G401.6 (cell line): Measurements from ENCODE around the gene NLGN2.

Experiments used
- FAIRE-seq: peaks from 2 replicates; lab custom pipeline; 2012; peaks lifted over from hg19 to GRCh38; lab: Jason Lieb, UNC

NLGN2 gene

DNA sequence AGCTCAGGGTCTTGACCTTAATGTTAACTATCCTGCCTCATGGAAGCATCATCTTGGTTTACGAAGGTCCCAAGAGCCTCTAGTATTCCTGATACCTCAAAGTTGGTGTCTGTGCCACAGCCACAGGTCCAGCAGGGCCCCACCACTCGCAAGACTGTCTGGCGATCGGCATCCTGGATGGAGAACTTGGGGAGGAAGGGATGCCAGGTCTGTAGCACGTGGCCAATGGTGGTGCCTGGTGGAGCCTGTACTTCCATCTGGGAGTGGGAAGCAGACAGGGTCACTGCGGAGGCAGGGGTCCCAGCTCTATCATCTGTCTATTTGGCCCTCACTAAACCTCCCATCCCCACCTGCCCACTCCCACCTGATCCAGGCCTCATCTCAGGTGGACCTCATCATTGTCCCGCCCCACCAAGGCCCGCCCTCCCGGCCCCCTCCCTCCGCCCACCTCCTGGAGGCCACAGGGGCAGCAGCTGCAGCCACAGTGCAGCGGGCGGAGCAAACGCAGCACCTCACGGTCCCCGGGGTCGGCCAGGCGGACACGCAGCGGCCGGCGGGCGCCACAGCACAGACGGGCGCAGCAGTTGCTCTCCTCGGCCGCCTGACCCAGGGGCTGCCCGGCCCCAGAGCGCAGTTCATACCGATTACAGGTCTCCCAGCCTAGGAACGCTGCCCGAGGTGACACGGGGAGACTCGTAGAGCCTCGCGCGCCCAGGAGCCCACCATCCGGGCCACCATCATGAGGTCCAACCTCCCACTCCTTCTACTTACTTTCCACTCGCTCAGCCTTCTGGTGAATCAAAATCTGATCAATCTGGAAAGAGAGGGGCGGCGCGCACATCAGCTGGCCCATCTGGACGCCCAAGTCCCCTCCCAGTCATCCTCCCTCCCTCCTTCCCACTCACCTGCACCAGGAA is 14.7 kb upstream of the NLGN2 start:
- FAIRE-seq, result no peak

DNA sequence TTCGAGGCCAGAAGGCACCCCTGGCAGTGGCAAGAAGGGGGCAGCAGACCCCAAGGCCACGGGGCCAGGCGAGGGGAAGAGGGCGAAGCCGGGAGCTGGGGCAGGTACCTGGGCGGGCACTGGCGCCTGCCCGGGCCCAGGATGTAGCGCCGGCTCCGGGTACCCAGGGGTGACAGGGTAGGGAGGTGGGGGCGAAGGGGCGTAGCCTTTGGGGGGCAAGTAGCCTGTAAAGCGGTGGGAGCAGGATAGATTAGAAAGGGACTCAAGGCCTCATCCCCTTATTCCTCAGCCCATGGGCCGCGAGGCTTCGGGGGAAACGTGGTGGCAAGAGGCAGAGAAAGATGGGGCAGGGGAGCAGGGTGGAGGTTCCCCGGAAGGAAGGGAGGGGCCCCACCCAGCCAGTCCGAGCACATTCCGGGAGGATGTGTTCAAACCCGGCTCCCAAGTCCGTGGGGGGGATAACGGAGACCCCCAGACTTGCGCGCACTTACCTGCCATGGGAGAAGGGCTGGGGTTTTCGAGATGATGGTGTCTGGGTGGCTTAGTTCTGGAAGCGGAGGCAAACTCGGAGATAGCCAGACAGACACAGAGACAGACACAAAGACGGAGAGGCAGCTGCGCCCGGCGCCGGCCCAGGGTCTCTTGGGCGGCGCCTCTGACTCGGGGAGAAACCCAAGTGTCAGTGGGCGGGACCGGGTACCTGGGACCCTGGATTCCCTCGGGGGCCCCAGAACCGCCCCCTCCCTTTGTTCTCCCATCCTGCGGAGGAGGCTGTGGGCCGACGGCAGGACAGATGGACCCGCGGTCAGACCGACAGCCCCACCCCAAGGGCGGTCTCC is 13.8 kb upstream of the NLGN2 start:
- FAIRE-seq, result no peak

DNA sequence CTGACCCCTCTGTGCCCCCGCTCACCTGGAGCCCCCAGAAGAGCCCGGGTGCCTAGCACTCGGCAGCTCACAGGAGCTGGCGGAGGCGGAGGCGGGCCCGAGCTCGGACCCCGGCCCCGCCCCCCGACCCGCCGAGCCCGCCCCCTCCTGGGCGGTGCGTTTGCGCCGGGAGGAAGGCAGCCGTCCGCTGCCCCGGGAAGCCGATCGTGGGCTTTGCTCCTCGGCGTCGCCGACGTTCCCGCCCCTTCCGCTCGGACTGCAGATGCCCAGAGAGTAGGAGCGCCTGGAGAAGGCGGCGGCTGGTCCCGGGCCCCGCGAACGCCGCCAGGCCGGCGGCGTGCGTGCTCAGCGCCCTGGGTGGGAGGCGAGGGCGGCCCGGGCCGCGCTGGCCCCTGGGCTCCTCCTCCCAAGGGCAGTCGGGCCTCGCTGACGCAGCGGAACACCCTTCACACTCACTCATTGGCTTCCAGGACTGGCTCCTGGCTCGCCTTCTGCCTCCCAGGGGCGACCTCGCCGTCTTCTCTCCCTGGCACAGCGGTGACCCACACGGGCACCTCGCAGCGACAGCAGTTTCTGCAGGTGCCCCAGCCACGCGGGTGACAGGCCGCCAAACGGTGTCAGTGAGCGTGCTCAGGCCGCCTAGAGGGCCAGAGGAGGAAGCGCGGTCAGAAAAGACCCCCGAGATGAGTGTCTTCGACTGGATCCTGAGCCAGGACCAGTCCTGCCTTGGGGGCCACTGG is 13.0 kb upstream of the NLGN2 start, which contains the start of gene PLSCR3:
Gene PLSCR3 (minus strand): TSS at position 74 of the 740 bp plus-strand sequence. CDS start 415 bp downstream, outside the sequence.
- no peak for FAIRE-seq

DNA sequence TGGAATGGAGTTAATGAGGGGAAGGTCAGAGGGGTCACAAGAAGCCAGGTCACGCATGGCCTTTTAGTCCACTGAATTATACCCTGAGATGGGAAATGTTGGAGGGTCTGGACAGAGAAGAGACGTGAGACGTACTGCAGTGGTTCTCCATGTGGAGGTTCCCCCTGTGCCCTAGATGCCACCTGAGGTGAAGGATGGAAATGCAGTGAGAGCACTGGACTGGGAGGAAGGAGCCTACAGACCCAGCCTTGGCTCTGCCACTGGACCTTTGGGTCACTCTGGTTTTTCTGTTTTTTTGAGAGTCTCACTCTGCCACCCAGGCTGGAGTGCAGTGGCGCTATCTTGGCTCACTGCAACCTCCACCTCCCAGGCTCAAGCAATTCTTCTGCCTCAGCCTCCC is 11.5 kb upstream of the NLGN2 start:
- no peak for FAIRE-seq

DNA sequence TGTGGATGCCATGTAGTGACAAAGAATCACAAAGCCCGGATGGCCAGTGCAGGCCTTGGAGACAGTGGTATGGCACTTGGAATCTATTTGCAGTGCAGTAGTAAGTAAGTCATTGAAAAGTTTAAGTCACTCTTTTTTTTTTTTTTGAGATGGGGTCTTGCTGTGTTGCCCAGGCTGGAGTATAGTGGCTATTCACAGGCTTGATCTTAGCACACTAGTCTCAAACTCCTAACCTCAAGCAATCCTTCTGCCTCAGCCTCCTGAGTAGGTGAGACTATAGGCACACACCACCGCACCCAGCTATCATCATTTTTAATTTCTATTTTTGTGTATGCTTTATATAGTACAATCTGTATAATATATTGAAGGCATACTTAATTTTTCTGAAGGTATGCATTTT is 9.0 kb upstream of the NLGN2 start:
- no peak for FAIRE-seq

DNA sequence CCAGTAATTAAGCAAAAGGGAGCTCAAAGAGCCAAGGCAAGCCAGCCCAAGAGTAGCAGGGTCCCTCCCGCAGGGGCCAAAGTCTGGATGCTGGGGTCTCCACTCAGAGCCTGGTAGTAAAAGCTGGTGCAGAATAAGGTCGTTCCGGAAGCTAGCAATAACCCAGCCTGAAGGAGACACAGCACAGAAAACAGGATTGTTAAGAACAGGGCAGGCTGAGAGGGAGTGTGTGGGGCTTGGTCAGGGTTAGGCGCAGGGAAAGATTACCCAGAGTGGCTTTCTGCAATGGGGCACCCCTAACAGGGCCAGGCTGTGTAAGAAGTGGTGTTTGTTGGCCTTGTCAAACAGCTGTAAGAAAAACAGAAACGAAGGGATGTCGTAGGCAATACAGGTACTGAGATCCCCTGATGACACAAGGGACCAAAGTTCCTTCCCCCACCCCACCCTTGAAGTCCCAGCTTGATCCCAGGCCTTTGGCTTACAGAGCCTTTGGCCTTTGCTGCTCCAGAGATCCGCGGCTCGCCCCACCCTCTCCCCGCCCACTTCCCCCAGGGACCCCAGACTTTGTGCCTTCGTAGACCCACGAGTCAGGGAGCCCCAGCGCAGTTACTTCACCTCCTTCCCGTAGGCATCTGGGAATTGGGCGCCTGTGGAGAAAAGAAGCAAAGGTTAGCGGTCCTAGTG is 4.5 kb upstream of the NLGN2 start:
- no peak for FAIRE-seq

DNA sequence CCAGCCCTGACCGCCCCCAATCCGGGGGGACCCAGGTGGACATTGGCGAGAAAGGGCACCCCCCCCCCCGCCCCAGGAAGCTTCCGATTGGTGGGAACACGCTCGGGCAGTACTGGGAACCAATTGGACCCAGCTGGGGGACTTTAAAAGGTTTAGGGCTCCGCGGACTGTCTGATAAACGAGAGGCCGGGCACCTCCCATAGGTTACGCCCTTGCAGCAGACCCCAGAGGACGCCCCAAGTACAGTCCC is 4.0 kb upstream of the NLGN2 start:
- no peak for FAIRE-seq

DNA sequence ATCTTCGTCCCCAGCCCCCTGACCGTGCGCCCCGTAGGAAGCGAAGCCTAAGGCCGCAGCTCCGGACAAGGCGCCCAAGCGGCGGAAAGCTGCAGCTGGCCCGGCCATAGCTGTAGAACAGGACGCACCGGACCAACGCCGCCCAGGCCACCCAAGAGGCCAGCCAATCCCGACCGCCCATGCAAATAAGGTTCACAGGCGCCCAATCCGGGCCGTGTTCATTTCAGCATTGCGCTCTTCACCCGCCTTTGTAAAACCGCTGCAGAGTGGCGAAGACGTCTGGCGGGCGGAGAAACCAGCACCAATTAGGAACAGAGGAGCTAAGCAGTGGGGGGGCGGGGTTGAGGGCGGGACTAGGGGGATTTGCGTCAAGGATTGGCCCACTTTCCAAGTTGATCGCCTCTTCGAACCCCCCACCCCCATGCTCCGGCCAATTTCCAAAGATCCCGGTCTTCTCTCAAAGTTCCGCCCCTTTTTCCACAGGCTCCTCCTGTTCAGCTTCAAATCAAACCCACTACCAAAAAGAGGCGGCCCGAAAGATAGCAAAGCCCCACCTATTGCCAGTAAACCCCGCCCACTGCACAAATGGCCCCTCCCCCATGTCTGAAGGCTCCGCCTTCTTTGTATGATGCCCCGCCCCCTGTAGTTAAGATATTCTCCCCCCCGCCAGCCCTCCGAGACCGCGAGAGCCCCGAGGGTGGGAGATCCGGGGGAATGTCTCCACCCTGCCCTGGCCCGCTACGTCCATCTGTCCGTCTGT is 3.5 kb upstream of the NLGN2 start, which contains the start of gene TMEM256:
Gene TMEM256 (minus strand): TSS at position 121 of the 760 bp plus-strand sequence. CDS start 13 bp downstream, at position 108.
- peak; percentile 99 for FAIRE-seq

DNA sequence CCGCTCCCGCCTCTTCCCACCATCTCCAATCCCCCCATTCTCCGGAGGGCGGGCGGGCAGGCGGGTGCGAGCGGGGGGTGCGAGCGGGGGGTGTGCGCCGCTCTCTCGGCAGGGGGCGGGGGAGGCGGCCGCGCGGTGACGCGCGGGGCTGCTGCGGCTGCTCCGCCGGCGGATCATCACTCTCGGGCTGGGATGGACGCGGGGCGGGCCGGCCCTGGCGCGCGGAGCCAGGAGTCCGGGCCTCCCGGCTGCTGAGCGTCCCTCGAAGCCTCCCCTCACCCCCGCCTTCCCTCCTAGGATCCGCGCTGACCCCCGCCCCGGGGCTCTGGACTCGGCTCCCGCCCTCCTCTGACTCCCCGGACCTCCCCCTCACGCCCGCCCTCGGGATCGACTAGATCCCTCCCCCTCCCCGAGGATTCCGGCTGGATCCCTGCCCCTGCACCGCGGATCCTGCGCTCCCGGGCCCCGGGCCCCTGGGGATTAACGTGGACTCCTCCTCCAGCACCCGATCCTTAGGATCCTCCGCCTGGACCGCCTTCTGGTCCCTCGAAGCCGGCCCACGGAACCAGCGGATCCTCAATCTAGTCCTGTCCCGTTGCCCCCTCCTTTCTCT is 2.8 kb upstream of the NLGN2 start:
- no peak for FAIRE-seq

DNA sequence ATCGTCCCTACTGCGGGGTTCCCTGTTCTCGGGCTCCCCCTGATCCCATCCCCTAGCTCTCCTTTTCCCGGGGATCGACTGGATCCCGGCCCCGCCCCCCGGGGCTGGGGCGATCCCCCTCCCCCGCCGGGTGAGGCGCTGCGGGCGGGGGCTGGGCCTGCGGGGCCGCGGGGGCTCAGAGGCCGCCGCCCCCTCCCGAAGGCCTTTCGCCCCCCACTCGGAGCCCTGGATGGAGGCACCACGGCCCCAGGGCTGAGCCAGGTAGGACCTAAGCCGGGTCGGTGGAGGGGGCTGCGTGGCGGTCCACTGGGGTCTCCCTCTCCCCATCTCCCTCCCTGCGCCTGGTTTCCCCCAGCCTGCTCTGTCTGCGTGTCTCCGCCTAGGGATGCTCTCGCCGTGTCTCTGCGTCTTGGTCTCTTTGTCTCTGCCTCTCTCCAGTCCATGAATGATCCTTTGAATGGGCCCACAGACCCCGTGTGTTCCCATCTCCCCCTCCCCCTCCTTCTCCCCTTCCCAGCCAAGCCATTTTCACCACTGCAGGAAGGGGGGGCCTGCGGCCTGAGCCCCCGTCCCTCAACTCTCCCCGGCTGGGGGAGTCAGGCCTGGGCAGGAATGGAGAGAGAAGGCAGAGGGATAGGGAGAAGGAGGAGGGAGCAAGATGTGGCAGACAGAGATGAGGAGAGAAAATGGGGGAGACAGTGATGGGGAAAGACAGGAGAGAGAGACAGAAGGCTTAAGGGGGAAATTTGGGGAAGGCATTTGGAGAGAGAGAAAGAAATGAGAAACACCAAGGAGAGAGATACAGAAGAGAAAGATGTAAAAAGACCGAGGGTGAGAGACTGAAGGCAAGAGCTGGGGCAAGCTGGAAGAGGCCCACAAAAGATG is 2.1 kb upstream of the NLGN2 start:
- no peak for FAIRE-seq

DNA sequence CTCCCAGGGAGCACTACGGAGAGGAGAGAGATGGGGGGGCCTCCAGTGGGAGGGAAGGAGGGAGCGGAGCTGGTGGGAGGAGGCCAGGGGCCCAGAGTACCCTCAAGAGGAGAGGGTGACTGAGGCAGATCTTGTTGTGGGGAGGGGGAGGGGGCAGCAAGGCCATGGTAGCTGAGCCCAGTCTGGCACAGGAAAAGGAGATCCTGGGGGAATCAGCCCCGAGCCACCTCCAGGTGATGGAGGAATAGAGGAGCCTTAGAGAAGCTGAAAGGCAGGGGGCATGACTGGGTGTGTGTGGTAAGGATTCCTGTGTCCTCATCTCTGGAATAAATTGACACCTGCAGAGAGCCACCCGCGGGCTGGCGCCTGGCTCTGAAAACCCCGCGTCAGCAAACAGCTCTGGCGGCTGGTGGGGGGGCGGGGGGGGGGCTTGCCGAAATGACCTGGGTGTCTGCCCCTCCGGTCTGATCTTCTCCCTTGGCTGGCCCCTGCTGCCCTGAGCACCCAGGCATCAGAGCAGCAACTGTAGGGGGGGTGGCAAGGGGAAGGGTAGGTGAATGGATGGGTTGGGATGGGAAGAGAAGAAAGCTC is 1.3 kb upstream of the NLGN2 start:
- FAIRE-seq, result no peak

DNA sequence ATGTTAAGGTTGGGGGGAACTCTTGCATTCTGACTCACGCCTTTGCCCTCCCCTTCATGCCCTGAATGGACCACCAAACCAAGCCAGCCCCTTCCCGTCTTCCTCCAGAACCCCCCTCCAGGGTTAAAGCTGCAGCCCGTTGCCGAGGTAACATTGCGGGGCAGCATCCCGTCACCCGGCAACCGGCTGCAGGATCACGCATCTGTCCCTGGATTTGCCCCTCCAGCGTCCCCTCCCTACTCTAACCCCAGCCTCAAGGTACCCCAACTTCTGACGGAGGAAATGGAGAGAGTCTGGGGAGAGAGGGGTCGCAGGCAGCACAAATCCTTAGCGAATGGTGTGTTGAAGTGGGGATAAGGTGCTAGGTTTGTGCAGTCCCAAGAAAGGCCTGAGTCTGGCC is 563 bp upstream of the NLGN2 start:
- no peak for FAIRE-seq

DNA sequence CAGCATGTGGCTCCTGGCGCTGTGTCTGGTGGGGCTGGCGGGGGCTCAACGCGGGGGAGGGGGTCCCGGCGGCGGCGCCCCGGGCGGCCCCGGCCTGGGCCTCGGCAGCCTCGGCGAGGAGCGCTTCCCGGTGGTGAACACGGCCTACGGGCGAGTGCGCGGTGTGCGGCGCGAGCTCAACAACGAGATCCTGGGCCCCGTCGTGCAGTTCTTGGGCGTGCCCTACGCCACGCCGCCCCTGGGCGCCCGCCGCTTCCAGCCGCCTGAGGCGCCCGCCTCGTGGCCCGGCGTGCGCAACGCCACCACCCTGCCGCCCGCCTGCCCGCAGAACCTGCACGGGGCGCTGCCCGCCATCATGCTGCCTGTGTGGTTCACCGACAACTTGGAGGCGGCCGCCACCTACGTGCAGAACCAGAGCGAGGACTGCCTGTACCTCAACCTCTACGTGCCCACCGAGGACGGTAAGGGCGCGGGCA is 645 bp downstream of the NLGN2 start:
- no peak for FAIRE-seq

DNA sequence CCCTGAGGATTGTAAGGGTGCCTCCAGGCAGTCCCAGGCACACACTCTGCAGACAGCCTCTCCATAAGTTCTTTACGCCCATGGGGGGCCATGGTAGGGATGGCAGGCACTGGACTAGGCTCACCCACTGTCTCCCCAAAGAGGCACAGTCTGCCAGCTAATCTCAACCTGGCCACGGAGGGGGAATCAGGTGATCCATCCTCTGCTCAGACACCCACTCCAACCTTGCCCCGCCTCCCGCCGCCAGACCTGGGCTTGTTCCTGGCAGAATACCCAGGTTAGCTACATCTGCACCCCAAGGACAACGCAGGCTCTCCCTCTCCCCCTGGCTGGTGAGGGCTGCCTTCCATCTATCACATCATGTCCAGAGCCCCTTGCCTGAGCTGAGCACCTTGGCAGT is 1.2 kb downstream of the NLGN2 start:
- no peak for FAIRE-seq

DNA sequence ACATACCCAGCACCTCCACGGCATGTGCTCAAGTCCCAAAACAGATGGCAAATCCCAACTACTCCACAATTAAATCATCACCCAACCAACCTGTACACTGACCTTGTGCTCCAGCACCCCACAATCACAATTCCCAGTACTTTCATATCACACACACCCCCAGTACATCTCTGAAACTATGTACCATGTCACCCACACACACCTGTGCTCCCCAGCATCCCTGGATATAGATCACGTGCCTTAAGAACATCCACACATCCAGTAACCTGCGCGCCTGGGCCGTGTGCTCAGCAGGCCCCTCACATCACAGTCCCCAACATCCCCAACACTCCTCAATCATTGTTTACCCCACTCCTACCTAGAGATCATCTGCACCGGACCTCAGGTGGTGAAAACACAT is 2.1 kb downstream of the NLGN2 start:
- no peak for FAIRE-seq

DNA sequence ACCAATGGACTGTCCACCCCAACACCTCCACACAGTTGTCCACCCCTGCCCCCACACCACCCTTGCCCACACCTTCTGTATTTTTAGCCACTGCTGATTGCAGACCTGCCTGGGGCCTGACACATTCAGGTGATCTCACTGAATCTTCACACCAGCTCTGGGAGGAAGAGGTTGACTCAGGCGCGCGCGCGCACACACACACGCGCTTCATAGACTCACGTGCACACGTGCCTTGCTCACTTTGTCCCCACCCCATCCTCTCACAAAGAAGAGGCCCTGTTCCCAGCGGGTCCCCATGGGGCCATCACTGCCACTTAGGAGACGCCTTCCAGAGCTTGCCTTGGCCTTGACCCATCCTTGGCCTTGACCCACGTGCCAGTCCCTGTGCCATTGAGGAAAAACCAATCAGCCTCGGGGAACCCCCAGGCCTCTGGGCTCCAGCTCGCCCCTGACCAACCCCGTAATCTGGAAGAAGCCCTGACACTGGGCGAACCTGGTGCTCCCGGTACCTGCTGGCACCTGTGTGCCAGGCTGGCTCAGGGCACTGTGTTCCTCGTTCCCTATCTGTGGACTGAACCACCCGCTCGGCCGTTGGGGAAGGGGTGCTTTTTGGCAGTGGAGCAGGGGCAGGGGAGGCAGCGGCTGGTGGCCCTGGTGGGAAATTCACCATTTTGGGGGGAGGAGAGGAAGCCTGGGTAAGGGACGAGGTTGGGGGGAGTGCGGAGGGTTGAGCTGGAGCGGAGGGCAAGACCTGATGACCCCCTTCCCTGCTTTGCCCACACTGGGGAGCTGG is 3.2 kb downstream of the NLGN2 start:
- FAIRE-seq, result no peak

DNA sequence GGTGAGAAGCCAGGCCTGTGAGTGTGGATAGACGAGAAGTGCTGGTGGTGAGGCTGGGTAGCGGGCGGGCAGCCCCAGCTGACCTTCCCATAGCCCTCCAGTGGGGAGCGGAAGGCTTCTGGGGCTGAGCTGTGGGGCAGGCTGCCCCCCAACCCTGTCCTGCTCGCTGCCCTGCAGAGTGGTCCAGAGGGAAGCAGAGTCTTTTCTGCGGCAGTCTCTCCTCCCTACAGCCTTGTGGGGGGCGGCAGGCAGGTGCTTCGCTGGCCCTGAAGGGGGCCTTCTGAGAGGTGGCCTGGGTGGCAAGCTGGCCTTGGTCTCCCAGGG is 3.7 kb downstream of the NLGN2 start:
- no peak for FAIRE-seq

DNA sequence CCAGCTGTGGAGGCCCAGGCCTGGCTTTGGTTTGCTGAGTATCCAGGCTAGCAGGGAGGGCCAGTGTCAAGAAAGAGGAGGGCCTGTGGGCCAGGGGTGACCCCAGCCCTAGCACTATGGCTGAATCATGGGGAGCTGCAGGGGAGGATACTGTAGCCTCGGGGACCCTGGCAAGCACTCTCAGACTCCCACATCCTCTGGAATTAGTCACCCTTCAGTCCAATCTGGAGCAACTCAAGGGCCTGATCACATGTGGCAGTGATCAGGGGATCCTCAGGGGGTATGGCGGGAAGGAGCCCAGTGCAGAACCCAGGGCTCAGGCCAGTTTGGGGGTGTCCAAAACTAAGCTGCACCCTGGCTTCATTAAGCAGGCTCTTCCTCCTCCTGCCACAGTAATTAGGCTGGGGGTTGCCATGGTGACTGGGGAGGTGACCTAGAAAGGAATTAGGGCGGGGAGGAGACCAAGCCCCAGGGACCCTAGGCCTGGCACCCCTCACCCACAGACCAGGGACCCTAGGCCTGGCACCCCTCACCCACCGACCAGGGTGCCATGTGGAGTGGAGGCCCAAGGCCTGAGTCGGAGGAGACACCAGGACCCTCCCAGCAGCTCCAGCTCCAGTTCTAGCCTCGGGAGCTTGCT is 5.8 kb downstream of the NLGN2 start:
- no peak for FAIRE-seq
